Activated naive CD4-positive, alpha-beta T cell (primary cell): Measurements from ENCODE around the gene ULK4.
"Not testable (repeated sequence)": the region's sequence is repeated elsewhere in the genome, so short reads cannot be mapped to it uniquely, and the experiment has no call there.

Source experiments
- DNase-seq, 4 experiments: peaks; one replicate each; lab custom pipeline; 2025; lab: John Stamatoyannopoulos, UW

The ULK4 gene

GRCh38 chr3:41961751-41962679 is at the start of gene ULK4:
TSS of gene ULK4 (minus strand) at chr3:41962103. CDS start at chr3:41954759, 7,344 bp downstream.
- peak; percentile 75 to 88 (median 82) for DNase-seq

DNA sequence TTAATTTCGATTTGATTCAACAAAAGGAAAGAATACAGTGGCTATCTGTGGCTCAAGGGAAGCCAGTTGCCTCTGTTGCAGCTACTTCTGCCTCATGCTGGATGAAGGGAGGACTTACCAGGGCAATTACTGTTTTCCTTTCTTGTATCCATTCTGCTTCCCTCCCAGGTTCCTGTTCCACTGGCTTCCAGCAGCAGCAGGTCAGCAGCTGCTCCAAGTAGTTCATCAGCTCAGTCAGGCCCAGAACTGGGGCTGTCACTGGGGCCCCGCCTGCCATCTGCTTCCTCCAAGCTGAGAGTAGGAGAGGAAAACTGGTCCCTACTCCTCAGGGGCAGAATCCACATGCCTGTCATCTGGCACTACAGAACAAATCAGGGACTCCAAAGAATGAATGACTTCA is 48.6 kb upstream of the ULK4 start:
- DNase-seq = no peak

DNA sequence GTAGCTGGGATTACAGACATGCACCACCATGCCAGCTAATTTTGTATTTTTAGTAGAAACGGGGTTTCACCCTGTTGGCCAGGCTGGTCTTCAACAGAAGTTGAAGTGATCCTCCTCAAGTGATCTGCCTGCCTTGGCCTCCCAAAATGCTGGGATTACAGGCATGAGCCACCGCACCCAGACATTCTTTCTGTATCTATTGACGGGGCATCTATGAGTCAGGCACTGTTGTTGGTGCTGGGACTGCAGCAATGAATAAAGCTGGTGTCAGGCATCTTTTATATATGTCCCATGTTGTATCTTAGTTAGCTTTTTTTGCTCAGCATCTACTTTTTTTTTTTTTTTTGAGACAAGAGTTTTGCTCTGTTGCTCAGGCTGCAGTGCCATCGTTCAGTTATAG is 47.6 kb upstream of the ULK4 start:
- no peak for DNase-seq

DNA sequence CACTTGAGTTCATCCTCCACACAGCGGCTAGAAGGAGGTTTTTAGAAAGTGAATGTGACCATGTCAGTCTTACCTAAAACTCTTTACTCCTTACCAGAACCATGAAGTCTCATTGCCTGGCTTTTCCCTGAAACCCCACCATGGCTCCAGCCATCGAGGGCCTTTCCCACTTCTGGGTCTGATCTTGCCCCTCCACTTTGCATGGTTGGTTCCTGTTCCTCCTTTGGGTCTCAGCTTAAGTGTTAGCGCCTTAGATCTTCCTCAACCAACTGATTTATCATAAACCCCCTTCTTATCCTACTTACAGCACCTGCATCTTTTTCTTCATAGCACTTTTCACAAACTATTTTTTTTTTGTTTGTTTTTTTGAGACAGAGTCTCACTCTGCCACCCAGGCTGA is 45.9 kb upstream of the ULK4 start:
- DNase-seq = no peak

DNA sequence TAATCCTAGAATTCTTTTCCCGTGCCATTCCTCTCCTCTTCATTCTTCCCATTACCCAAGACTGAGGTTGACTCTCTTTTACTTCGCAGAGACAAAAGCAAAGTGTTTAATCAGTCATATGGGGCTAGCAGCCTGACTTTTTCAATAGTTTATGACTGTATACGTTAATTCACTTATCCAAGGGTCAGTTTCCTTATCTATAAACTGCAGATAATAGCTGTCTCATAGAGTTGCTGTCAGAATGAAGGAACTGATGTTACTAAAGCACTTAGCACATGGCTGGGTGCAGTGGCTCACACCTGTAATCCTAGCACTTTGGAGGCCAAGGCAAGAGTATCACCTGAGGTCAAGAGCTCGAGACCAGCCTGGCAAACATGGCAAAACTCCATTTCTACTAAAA is 43.5 kb upstream of the ULK4 start:
- DNase-seq = no peak

- DNase-seq = no peak
Measured at GRCh38 chr3:42002790-42003189, 40.9 kb upstream of the ULK4 start.

DNA sequence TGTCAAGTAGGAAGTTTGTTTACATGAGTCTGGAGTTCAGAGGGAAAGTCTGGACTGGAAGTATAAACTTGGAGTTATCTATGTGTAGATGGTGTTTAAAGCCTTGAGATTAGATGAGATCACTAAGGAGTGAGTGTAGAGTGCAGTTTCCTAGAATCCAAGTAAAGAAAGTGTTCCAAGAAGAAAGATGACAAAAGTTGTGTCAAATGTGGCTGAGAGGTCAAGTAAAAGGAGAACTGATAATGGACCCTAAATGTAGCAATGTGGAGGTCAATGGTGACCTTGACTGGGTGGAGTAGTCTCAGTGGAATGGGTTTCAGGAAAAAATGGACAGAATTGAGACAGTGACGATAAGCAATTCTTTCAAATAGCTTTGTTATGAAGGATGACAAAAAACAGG is 39.9 kb upstream of the ULK4 start:
- no peak for DNase-seq

- DNase-seq = no peak
Measured at GRCh38 chr3:41999909-42000308, 38.0 kb upstream of the ULK4 start.

DNA sequence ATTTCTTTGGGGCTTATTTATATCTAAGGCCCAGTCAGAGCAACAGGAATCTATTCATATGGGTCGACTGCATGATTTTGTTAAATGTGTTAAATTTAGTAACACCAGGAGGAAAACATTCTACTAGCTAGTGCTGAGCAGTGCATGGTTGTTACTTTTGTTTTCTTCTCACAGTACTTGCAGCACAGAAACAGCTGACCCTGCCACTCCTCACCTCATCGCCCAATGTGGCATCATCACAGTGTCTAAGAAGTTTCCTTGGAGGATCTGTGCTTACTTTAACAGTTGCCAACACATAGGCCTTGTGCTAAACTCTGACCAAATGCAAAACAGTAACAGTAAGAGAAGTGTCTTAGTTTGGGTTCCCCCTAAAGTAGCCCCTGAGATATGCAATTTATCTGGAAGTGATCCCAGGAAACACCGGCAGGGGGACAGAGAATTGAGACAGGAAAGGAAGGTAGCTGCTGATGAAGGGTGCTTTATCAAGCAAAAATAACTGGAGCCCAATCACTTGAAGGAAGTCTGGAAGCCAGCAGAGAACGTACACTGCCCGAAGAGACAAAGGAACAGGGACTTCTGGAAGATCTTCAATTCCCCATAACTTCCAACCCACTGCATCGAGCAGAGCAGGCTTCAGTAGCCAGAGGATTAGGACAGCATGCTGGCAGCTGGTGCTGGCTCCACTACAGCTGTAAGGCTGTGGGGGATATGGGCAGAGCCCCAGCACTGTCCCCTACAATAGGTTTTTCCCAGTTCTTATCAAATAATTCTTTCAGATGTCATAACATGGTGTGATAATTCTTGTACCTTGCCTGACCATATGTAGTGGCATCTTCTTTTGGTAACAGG is 36.0 kb upstream of the ULK4 start:
- DNase-seq = no peak

DNA sequence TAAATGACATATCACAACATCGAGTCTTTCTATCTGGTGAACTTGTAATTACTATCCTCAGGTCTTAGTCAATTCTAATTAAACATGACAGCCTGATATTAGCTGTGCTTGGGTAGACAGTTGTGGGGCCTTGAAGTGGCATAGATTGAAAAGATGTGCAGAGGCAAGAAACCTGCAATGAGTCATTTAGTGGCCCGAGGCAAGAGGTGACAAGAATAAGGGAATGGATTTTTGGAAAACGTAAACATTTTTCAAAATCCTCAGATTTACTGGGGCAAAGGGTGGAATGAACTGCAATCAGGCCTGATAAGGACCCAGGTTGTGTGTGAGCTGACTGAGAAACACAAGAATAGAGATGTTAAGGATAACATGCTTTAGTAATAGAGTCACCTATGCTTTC is 29.5 kb upstream of the ULK4 start:
- no peak for DNase-seq

- DNase-seq = no peak
Measured at GRCh38 chr3:41989518-41989917, 27.6 kb upstream of the ULK4 start.

- DNase-seq = no peak
Measured at GRCh38 chr3:41987627-41988026, 25.7 kb upstream of the ULK4 start.

- no peak for DNase-seq
Measured at GRCh38 chr3:41986561-41986960, 24.7 kb upstream of the ULK4 start.

- DNase-seq = no peak
Measured at GRCh38 chr3:41985018-41985417, 23.1 kb upstream of the ULK4 start.

- DNase-seq = not testable (repeated sequence)
Measured at GRCh38 chr3:41983091-41983490, 21.2 kb upstream of the ULK4 start.

DNA sequence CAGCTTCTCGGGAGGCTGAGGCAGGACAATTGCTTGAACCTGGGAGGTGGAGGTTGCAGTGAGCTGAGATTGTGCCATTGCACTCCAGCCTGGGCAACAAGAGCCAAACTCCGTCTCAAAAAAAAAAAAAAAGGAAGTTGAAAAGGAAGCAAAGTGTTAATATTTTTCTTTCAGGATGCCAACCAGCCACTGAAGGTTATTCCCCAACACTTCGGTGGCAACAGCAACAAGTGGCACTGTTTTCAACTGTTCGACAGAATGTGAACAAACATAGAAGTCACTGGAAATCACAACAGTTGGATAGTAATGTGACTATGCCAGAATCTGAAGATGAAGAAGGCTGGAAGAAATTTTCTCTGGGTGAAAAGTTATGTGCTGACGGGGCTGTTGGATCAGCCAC is 15.5 kb upstream of the ULK4 start:
- DNase-seq = not testable (repeated sequence)

DNA sequence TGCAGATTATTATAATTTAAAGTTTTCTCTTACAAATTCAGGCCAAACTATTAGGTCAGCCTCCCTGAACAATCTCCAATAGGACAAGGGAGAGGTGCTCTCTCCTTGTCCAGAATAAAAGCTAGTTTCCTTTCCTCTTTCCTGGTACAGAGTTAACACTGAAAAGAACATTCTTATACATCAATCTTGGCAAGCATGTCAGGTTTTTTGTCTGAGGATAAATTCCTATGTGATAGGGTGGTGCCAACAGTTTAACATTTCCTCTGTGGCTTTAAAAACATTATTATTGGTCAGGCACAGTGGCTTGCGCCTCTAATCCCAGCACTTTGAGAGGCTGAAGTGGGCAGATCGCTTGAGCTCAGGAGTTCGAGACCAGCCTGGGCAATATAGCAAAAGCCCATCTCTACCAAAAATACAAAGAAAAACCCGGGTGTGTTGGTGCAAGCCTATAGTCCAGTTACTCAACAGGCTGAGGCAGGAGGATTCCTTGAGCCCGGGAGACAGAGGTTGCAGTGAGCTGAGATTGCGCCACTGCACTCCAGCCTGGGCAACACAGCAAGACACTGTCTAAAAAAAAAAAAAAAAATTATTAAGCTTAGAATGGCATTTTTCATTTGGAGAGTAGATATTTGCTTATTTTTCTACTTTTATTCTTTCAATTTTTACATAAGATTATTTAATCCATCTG is 13.7 kb upstream of the ULK4 start:
- no peak for DNase-seq

- DNase-seq = no peak
Measured at GRCh38 chr3:41974223-41974622, 12.3 kb upstream of the ULK4 start.

- no peak for DNase-seq
Measured at GRCh38 chr3:41972802-41973201, 10.9 kb upstream of the ULK4 start.

DNA sequence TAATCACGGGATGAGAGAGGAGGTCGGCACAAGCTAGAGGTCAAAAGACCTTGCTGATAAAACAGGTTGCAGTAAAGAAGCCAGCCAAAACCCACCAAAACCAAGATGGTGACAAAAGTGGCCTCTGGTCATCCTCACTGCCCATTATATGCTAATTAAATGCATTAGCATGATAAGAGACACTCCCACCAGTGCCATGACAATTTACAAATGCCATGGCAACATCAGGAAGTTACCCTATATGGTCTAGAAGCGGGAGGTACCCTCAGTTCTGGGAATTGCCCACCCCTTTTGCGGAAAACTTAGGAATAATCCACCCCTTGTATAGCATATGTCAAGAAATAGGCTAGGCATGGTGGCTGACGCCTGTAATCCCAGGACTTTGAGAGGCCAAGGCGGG is 4.3 kb upstream of the ULK4 start:
- DNase-seq = no peak

- DNase-seq = no peak
Measured at GRCh38 chr3:41963823-41964222, 1.9 kb upstream of the ULK4 start.
